HFF-Myc (cell line): Measurements from ENCODE around the gene DCHS2.

ENCODE experiments used
- DNase-seq: peaks from one replicate; pipeline ENCODE4 v3.0.0-alpha.2; 2011; ENCODE audit warnings: low read depth; ENCODE audit errors: extremely low read depth
- H3K4me3 ChIP-seq: replicated peaks from 2 replicates; pipeline ENCODE4 v1.5.1; 2011; ENCODE audit warnings: low read depth, mild to moderate bottlenecking, control low read depth, low read length
- TF ChIP-seq, protein P1 (sequence below): IDR thresholded peaks from 2 replicates; pipeline ENCODE4 v1.5.1; 2012; ENCODE audit warnings: mild to moderate bottlenecking, low read depth, low read length, control low read depth; ENCODE audit errors: missing control alignments

The DCHS2 gene

DNA sequence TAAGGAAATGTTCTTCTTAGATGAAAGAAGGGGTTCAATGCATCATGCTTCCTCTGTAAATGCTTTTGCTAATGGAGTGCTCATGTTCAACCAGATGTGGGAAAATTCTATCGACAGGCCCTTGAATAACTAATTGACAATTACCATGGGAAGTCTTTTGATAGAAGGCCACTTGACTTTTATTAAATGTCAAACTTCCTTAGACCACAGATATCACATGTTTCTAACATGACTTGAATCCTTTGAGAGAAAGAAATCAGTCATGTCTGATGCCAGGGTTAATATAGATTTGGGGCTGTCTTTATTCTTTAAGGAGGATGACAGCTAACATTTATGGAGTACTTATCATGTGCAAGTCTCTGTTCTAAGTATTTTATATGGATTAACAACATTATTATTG lies 280.1 kb downstream of the DCHS2 start:
- DNase-seq: no peak
- H3K4me3 ChIP-seq: no peak overlapping the region
- TF ChIP-seq, protein P1, sequence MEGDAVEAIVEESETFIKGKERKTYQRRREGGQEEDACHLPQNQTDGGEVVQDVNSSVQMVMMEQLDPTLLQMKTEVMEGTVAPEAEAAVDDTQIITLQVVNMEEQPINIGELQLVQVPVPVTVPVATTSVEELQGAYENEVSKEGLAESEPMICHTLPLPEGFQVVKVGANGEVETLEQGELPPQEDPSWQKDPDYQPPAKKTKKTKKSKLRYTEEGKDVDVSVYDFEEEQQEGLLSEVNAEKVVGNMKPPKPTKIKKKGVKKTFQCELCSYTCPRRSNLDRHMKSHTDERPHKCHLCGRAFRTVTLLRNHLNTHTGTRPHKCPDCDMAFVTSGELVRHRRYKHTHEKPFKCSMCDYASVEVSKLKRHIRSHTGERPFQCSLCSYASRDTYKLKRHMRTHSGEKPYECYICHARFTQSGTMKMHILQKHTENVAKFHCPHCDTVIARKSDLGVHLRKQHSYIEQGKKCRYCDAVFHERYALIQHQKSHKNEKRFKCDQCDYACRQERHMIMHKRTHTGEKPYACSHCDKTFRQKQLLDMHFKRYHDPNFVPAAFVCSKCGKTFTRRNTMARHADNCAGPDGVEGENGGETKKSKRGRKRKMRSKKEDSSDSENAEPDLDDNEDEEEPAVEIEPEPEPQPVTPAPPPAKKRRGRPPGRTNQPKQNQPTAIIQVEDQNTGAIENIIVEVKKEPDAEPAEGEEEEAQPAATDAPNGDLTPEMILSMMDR: no peak

DNA sequence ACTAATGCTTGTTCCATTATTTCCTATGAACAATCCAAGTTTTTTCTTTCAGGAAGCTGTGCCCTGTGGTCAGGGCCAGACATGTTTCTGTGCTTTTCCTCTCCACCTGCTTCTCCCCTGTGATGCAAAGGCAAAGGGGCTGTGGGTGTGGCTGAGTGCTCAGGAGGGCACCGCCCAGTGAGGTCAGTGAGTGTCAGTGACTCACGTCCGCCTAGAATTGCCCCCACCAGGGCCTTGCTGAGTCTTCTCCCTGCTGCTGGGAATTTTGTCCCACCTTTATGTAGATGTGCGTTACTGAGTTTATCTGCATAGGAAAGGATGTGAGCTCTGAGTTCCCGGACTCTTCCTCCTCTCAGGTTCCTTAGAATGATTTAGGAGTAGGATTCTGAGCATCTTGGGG lies 283.2 kb downstream of the DCHS2 start:
- TF ChIP-seq, protein P1: no peak
- H3K4me3 ChIP-seq: no peak overlapping the region
- no peak for DNase-seq

DNA sequence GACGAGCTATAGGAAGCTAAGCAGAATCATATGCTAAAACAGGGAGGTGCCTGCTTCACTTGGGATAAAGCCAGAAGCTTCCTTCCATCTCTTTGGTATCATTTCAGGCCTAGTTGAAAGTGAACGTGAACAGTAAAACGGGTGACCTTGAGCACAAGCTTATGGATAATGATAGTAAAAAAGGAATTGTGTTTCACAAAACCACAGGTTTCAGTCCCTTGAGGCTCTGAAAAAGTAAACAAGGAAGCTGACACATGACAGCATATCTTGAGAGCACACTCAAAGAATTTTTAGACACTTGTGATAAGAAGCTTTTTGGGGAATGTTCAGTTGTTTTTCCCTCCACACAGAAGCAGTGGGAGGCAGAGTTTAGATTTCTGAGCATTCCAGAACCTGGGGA lies 286.1 kb downstream of the DCHS2 start:
- H3K4me3 ChIP-seq: no peak overlapping the region
- TF ChIP-seq, protein P1: no peak
- DNase-seq: no peak

DNA sequence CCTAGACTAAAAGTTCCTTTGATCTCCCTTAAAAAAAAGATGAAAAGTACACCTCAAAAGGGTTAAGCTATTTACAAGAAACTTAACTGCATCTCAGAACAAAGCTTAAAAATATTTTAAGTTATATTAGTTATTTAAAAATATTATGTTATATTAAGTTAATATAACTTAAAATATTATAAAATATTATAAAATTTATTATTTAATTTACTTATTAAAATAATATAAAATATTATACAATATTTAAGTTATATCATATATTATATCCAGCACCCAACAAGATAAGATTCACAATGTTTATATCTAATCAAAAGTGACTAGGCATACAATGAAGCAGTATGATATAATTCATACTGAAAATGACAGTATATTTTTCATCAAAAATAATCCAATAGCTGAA lies 296.9 kb downstream of the DCHS2 start:
- TF ChIP-seq, protein P1: no peak
- DNase-seq: no peak
- H3K4me3 ChIP-seq: no peak overlapping the region

DNA sequence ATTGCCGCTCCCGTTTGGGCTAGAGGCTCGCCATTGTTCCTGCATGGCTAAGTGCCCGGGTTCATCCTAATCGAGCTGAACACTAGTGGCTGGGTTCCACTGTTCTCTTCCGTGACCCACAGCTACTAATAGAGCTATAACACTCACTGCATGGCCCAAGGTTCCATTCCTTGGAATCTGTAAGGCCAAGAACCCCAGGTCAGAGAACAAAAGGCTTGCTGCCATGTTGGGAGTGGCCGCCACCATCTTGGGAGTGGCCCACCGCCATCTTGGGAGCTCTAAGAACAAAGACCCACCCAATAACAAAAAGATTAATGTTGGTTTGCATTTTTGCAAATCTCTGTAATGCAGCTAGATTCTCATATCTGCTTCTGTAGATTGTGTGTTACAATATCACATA lies 299.0 kb downstream of the DCHS2 start:
- no peak overlapping the region for H3K4me3 ChIP-seq
- no peak for DNase-seq
- TF ChIP-seq, protein P1: no peak

DNA sequence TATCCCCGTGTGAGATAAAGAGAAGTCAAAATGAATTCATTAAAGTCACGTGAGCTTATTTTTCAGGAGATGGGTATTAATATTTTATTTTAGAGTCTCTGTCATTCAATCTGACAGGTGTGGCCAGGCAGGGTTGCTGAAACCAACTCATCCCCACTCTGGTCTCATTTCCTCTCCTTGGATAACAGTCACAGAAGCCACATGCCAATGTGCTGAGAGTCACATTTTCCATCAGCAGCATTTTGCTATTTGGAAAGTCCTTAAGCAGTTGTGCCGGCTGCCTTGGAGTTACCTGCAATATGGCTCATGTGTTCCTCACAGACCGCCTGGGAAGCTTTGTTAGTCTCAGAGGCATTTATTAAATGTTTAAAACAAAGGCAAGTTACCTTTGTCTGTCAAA lies 302.3 kb downstream of the DCHS2 start:
- DNase-seq: no peak
- no peak overlapping the region for H3K4me3 ChIP-seq
- TF ChIP-seq, protein P1: no peak

DNA sequence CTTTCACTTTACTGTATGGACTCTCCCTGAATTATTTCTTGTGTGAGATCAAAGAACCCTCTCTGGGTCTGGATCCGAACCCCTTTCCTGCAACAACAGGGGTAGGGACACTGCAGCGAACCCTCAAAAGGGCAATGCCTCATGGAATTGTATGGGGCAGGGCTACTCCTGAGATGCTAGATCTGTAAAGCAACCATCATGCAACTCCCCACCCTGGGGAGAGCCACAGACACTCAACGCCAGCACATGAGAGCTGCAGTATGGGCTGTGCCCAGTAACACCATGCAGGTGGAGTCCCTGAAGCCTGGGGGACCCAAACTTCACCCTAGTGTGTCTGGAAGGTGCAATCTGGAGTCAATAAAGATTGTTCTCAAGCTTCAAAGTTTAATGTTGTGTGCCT lies 304.7 kb downstream of the DCHS2 start:
- no peak for DNase-seq
- TF ChIP-seq, protein P1: no peak

More for the DNA sequence above, 304.7 kb downstream of the DCHS2 start:
- no peak overlapping the region for H3K4me3 ChIP-seq
